Brain microvascular endothelial cell (primary cell): ENCODE results near the gene FNDC1.
A peak's percentile ranks its signal among the peaks of the same experiment; 100 is the strongest.

Source experiments
- DNase-seq: peaks from one replicate; pipeline ENCODE4 v3.0.0-alpha.2; 2020
- H3K27ac ChIP-seq: fragments of 250-450 bp; sonication (Bioruptor Pico); 2 replicates; pipeline ENCODE4 v1.5.1; 2020; ENCODE audit warnings: mild to moderate bottlenecking, moderate library complexity
- H3K27me3 ChIP-seq: fragments of 250-450 bp; sonication (Bioruptor Pico); replicated peaks from 2 replicates; pipeline ENCODE4 v1.5.1; 2020; ENCODE audit warnings: mild to moderate bottlenecking
- H3K36me3 ChIP-seq: fragments of 250-450 bp; sonication (Bioruptor Pico); replicated peaks from 2 replicates; pipeline ENCODE4 v1.5.1; 2020; ENCODE audit warnings: mild to moderate bottlenecking
- H3K4me3 ChIP-seq: 2 replicates; pipeline ENCODE4 v1.5.1; 2011; ENCODE audit warnings: low read depth, mild to moderate bottlenecking, control low read depth, low read length, moderate library complexity
- CTCF ChIP-seq: IDR thresholded peaks from 2 replicates; pipeline ENCODE4 v1.5.1; 2011; ENCODE audit warnings: low read depth, mild to moderate bottlenecking, moderate library complexity, low read length, control low read depth, inconsistent platforms; ENCODE audit errors: missing control alignments
- in situ Hi-C: cut with HindIII; loops from 2 replicates; pipeline ENCODE4 v1.10.0; 2017; ENCODE audit warnings: low sequenced_read_pairs, low pct_ligation_motif_present

Gene FNDC1

GRCh38 chr6:159196430-159196975, 27.3 kb downstream of the FNDC1 start:
- H3K27me3 ChIP-seq = no peaks in the 10 kb centered on the region
- in situ Hi-C loops = no loop called here
- no peak for TF ChIP-seq CTCF
- no peak overlapping the region for H3K4me3 ChIP-seq
- no peak overlapping the region for H3K27ac ChIP-seq
- no peaks in the 10 kb centered on the region for H3K36me3 ChIP-seq
- no peak for DNase-seq

GRCh38 chr6:159197251-159197650, 28.1 kb downstream of the FNDC1 start:
- Histone ChIP-seq H3K36me3 (no peaks in the 10 kb centered on the region), H3K4me3 (no peak overlapping the region), H3K27me3 (no peaks in the 10 kb centered on the region), H3K27ac (no peak overlapping the region)
- TF ChIP-seq CTCF = no peak
- in situ Hi-C loops = no loop called here
- DNase-seq = no peak

DNA sequence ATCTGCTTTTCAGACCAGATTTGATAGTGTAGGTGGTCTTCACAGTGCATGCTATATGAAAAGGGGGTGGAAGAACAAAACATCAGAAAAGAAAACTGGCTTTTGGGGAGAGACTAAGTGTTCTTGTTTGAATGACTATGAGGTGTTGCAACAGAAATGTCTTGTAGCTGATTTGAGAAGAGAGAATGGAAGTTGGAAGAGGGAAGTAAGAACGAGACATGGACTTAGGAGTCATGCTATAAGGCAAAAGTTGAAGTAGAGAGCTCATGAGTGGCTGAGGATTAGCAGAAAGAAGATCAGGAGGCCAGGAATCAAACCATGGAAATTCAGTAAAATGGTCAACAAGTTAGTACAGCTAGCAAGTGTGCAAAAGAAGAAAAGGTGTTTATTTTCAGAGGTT, 32.1 kb downstream of the FNDC1 start:
- Histone ChIP-seq H3K4me3 (no peak overlapping the region), H3K27ac (no peak overlapping the region), H3K36me3 (no peaks in the 10 kb centered on the region), H3K27me3 (no peaks in the 10 kb centered on the region)
- in situ Hi-C loops = no loop called here
- TF ChIP-seq CTCF = no peak
- DNase-seq = no peak

DNA sequence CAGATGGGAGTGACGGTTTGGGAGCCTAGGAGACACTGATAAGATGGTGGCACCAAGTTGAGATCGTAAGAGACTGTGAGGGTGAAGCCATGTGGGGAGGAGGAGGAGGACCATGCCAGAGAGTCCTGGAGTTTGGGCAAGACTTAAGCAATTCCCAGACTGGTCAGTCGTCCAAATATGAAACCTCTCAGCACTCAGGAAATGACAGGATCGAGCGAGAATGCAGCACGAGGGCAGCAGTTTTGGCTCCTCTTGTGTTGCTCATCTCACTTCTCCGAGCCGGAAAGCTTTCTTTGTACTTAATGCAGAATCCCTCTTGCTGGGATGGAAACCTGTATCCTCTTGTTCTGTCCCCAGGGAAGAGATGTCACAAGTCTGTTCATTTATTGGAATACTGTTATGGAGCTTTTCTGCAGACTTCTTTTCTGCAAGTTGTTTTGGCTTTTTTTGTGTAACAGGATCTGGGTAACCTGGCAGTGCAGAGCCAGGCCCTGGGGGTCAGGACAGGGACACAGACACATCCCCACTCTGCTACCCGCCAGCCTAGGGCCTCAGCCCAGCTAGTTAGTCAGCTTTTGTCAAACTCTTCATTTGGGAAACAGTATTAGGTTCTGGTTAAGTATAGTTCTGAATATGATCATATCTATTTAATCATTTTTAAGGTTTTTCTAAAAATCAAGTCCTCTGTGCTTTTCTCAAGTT, 34.3 kb downstream of the FNDC1 start:
- no peaks in the 10 kb centered on the region for H3K36me3 ChIP-seq
- DNase-seq = peak; percentile 89
- H3K27ac ChIP-seq = peak overlapping the region; percentile 52
- TF ChIP-seq CTCF = no peak
- H3K4me3 ChIP-seq = no peak overlapping the region
- no peaks in the 10 kb centered on the region for H3K27me3 ChIP-seq
- in situ Hi-C loops = no loop called here

DNA sequence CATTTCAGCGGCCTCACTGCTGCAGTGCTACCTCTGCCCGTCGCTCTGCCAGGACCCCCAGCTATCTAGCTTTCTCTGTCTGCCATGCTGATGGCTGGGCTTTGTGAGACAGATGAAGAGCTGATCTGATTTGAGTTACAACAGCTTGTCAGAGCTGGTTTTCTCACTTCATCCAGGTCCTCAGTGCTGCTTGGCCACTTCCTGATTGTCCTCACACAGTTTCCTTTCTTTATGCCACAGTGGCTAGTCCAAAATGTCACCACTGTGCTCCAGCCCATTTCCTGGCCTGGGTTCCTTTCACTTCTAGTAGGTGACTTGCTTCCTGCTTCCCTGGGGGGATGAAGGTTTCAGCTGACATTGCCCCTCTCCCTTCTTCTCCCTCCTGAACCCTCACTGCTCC, 35.4 kb downstream of the FNDC1 start:
- no peaks in the 10 kb centered on the region for H3K36me3 ChIP-seq
- no peak overlapping the region for H3K27ac ChIP-seq
- H3K27me3 ChIP-seq = no peaks in the 10 kb centered on the region
- DNase-seq = no peak
- no peak overlapping the region for H3K4me3 ChIP-seq
- no peak for TF ChIP-seq CTCF
- in situ Hi-C loops = no loop called here

GRCh38 chr6:159212028-159212427, 42.8 kb downstream of the FNDC1 start:
- Histone ChIP-seq H3K27me3 (no peaks in the 10 kb centered on the region), H3K36me3 (no peaks in the 10 kb centered on the region), H3K27ac (no peak overlapping the region), H3K4me3 (no peak overlapping the region)
- in situ Hi-C loops = no loop called here
- no peak for TF ChIP-seq CTCF
- DNase-seq = no peak
